H1 (cell line): ENCODE measurements around the gene TNFRSF14. TPM values are rescaled to one million over a fixed set of nuclear protein-coding genes. Genes with fewer than 3 reads are reported as not detected.
A peak's percentile ranks its signal among the peaks of the same experiment; 100 is the strongest.

ENCODE experiments used
- CEBPB ChIP-seq: IDR thresholded peaks from 2 replicates; pipeline ENCODE4 v1.6.1; 2012; ENCODE audit warnings: low read depth, low read length
- HDAC2 ChIP-seq, 2 experiments: fragments of 300-600 bp in 1 of 2; sonication (generic) in 1 of 2; IDR thresholded peaks; 2 replicates each; pipeline ENCODE4 v1.6.1; 2011 to 2012; ENCODE audit warnings: low read depth in 2 of 2, low read length in 2 of 2, mild to moderate bottlenecking in 2 of 2, moderate library complexity in 2 of 2, borderline replicate concordance in 1 of 2, inconsistent platforms in 1 of 2
- NRF1 ChIP-seq: IDR thresholded peaks from 2 replicates; pipeline ENCODE4 v1.6.1; 2011; ENCODE audit warnings: mild to moderate bottlenecking, low read depth, low read length, improper control_type of control experiment
- RAD21 ChIP-seq, 2 experiments: IDR thresholded peaks in 1 of 2; conservative IDR thresholded peaks in 1 of 2; 2 replicates each; pipeline ENCODE4 v1.6.1; 2011; ENCODE audit warnings: low read depth in 2 of 2, low read length in 2 of 2, improper control_type of control experiment in 1 of 2, inconsistent platforms in 1 of 2, mild to moderate bottlenecking in 1 of 2, moderate library complexity in 1 of 2
- USF2 ChIP-seq: IDR thresholded peaks from 2 replicates; pipeline ENCODE4 v1.6.1; 2011; ENCODE audit warnings: low read length, improper control_type of control experiment
- polyA plus RNA-seq, 7 experiments: library from polyadenylated mRNA; depleted of rRNA in 3 of 7; stranded (reverse) in 5 of 7; unstranded in 2 of 7; fragments of >200 nt in 5 of 7; fragments of 200-250 nt in 2 of 7; gene quantifications; 1 replicate in 5 of 7; 2 replicates in 1 of 7; 4 replicates in 1 of 7; pipeline versions ENCODE4 v1.2.1 to v1.2.3, GENCODE V29; 2011 to 2013; ENCODE audit warnings: missing spikeins in 2 of 7, mixed read lengths in 2 of 7
- total RNA-seq: library from RNA; stranded (reverse); fragmentation: NEBNext Ultra II Directional; extraction: Animal tissue kit (Norgen Biotek cat#: 25700); gene quantifications from 2 replicates; pipeline ENCODE4 v1.2.1, GENCODE V29; 2021
- TF ChIP-seq, protein P1 (sequence below): fragments of 300-600 bp; sonication (generic); IDR thresholded peaks from 2 replicates; pipeline ENCODE4 v1.7.1; 2012; ENCODE audit warnings: low read length, moderate library complexity, mild to moderate bottlenecking, inconsistent platforms; ENCODE audit not compliant: insufficient replicate concordance

Gene TNFRSF14
- total and polyA plus RNA-seq, 2 of the 8 experiments (the other 6 are each of a cell fraction or from before 2014, with no cell fraction given): 0.36 to 0.50 TPM

DNA sequence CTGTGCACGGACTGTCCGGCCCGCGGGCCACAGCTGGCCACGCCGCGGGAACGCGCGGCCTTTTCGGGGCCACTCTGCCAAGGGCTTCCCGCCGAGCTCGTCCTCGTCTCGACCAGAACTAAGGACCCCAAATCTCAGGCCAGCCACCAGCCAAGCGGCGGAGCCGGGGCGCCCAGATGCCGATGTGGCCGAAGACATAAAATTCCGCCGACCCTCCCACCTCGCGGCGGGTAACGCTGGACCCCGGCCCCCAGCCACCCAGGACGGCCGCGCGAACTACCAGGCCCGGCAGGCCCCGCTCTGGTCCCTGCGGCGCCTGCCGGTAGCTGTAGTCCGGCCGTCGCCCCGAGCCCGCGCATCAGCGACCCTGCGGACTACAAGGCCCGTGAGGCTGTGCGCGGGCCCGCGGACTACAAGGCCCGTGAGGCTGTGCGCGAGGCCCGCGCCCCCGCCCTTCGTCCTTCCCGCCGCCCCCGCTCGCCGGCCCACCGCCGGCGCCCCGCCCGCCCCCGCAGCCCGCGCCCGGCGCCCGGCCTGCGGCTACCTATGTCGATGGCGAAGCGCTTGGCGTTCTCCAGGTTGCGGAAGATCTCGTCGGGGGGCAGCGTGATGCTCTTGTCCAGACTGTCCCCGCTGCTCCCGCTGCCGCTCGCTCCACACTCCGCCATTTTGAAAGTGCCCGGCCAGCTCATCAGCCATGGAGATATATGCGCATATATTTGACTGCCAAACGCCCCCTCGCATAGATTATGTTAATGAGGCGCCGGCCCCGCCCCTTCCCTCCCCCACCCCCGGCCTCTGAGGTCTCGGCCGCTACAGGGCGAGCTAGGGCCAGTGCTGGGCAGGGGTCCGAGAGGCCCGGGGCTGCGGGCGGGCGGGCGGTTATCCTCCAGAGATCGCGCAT lies 30.0 kb upstream of the TNFRSF14 start, which contains the start of gene PANK4 (continued):
- TF ChIP-seq, protein P1, sequence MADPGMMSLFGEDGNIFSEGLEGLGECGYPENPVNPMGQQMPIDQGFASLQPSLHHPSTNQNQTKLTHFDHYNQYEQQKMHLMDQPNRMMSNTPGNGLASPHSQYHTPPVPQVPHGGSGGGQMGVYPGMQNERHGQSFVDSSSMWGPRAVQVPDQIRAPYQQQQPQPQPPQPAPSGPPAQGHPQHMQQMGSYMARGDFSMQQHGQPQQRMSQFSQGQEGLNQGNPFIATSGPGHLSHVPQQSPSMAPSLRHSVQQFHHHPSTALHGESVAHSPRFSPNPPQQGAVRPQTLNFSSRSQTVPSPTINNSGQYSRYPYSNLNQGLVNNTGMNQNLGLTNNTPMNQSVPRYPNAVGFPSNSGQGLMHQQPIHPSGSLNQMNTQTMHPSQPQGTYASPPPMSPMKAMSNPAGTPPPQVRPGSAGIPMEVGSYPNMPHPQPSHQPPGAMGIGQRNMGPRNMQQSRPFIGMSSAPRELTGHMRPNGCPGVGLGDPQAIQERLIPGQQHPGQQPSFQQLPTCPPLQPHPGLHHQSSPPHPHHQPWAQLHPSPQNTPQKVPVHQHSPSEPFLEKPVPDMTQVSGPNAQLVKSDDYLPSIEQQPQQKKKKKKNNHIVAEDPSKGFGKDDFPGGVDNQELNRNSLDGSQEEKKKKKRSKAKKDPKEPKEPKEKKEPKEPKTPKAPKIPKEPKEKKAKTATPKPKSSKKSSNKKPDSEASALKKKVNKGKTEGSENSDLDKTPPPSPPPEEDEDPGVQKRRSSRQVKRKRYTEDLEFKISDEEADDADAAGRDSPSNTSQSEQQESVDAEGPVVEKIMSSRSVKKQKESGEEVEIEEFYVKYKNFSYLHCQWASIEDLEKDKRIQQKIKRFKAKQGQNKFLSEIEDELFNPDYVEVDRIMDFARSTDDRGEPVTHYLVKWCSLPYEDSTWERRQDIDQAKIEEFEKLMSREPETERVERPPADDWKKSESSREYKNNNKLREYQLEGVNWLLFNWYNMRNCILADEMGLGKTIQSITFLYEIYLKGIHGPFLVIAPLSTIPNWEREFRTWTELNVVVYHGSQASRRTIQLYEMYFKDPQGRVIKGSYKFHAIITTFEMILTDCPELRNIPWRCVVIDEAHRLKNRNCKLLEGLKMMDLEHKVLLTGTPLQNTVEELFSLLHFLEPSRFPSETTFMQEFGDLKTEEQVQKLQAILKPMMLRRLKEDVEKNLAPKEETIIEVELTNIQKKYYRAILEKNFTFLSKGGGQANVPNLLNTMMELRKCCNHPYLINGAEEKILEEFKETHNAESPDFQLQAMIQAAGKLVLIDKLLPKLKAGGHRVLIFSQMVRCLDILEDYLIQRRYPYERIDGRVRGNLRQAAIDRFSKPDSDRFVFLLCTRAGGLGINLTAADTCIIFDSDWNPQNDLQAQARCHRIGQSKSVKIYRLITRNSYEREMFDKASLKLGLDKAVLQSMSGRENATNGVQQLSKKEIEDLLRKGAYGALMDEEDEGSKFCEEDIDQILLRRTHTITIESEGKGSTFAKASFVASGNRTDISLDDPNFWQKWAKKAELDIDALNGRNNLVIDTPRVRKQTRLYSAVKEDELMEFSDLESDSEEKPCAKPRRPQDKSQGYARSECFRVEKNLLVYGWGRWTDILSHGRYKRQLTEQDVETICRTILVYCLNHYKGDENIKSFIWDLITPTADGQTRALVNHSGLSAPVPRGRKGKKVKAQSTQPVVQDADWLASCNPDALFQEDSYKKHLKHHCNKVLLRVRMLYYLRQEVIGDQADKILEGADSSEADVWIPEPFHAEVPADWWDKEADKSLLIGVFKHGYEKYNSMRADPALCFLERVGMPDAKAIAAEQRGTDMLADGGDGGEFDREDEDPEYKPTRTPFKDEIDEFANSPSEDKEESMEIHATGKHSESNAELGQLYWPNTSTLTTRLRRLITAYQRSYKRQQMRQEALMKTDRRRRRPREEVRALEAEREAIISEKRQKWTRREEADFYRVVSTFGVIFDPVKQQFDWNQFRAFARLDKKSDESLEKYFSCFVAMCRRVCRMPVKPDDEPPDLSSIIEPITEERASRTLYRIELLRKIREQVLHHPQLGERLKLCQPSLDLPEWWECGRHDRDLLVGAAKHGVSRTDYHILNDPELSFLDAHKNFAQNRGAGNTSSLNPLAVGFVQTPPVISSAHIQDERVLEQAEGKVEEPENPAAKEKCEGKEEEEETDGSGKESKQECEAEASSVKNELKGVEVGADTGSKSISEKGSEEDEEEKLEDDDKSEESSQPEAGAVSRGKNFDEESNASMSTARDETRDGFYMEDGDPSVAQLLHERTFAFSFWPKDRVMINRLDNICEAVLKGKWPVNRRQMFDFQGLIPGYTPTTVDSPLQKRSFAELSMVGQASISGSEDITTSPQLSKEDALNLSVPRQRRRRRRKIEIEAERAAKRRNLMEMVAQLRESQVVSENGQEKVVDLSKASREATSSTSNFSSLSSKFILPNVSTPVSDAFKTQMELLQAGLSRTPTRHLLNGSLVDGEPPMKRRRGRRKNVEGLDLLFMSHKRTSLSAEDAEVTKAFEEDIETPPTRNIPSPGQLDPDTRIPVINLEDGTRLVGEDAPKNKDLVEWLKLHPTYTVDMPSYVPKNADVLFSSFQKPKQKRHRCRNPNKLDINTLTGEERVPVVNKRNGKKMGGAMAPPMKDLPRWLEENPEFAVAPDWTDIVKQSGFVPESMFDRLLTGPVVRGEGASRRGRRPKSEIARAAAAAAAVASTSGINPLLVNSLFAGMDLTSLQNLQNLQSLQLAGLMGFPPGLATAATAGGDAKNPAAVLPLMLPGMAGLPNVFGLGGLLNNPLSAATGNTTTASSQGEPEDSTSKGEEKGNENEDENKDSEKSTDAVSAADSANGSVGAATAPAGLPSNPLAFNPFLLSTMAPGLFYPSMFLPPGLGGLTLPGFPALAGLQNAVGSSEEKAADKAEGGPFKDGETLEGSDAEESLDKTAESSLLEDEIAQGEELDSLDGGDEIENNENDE: no peak
- TF ChIP-seq RAD21 (IDR thresholded peaks at IDR 0.05 in 1 of 2, conservative IDR thresholded peaks at IDR 0.05 in 1 of 2; ENCODE audit: low read depth in 2 of 2, low read length in 2 of 2): no peak; a peak in 1 of 4 replicates
- TF ChIP-seq HDAC2 (IDR thresholded peaks at IDR 0.05; ENCODE audit: borderline replicate concordance in 1 of 2, low read depth in 2 of 2, low read length in 2 of 2): 0 out of 4 replicates have a peak, but pooled peaks of 1 of the 2 experiments have one; percentile 20
- no peak for TF ChIP-seq CEBPB
- no peak for TF ChIP-seq NRF1
- TF ChIP-seq USF2: no peak
